Epithelial cell of esophagus (primary cell): Measurements from ENCODE around the gene TRIM43B.
A peak's percentile ranks its signal among the peaks of the same experiment; 100 is the strongest.
"Not testable (repeated sequence)": the region's sequence is repeated elsewhere in the genome, so short reads cannot be mapped to it uniquely, and the experiment has no call there.

Experiments
- DNase-seq: peaks from one replicate; pipeline ENCODE4 v3.0.0; 2010; ENCODE audit warnings: low read depth
- H3K4me3 ChIP-seq: 2 replicates; pipeline ENCODE4 v1.5.1; 2011; ENCODE audit warnings: mild to moderate bottlenecking, low read length, control low read depth
- TF ChIP-seq, protein P1 (sequence below): IDR thresholded peaks from 2 replicates; pipeline ENCODE4 v1.5.1; 2011; ENCODE audit warnings: low read depth, mild to moderate bottlenecking, low read length, control low read depth, inconsistent platforms; ENCODE audit not compliant: insufficient read depth; ENCODE audit errors: missing control alignments

TRIM43B gene

GRCh38 chr2:95484654-95485053 is at the start of gene TRIM43B:
Gene TRIM43B, minus strand, starts transcription at chr2:95484754. Its CDS starts 2,040 bp downstream, at chr2:95482714.
- not testable (repeated sequence) for DNase-seq, H3K4me3 ChIP-seq

DNA sequence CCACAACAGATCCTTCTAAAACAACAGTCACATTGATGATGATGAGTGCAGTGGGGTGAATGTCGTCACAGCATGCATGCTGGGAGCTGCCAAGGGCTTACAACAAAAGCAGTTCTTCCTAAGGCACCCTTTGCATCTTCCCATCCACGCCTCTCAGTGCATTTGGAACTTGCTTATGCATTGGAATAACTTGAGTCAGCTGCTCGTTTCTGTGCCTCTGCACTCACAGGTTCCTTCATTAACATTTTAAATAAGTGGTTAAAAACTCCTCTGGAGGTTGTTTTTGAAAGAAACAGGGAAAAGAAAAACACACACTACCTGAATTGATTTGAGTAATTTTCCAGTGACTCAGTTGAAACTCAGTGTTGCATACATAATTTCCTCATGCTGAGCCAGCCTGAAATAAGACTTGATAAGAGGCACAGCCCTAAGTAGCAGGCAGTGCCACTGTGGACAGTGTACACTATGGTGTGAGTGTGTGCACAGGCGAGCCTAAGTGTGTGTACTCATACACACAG is 46.8 kb upstream of the TRIM43B start:
- DNase-seq: peak; percentile 29
- H3K4me3 ChIP-seq: no peak overlapping the region
- TF ChIP-seq, protein P1, sequence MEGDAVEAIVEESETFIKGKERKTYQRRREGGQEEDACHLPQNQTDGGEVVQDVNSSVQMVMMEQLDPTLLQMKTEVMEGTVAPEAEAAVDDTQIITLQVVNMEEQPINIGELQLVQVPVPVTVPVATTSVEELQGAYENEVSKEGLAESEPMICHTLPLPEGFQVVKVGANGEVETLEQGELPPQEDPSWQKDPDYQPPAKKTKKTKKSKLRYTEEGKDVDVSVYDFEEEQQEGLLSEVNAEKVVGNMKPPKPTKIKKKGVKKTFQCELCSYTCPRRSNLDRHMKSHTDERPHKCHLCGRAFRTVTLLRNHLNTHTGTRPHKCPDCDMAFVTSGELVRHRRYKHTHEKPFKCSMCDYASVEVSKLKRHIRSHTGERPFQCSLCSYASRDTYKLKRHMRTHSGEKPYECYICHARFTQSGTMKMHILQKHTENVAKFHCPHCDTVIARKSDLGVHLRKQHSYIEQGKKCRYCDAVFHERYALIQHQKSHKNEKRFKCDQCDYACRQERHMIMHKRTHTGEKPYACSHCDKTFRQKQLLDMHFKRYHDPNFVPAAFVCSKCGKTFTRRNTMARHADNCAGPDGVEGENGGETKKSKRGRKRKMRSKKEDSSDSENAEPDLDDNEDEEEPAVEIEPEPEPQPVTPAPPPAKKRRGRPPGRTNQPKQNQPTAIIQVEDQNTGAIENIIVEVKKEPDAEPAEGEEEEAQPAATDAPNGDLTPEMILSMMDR: no peak

- no peak overlapping the region for H3K4me3 ChIP-seq
- TF ChIP-seq, protein P1: no peak
- DNase-seq: peak; percentile 17
Observed at GRCh38 chr2:95530734-95531133, 46.2 kb upstream of the TRIM43B start.

DNA sequence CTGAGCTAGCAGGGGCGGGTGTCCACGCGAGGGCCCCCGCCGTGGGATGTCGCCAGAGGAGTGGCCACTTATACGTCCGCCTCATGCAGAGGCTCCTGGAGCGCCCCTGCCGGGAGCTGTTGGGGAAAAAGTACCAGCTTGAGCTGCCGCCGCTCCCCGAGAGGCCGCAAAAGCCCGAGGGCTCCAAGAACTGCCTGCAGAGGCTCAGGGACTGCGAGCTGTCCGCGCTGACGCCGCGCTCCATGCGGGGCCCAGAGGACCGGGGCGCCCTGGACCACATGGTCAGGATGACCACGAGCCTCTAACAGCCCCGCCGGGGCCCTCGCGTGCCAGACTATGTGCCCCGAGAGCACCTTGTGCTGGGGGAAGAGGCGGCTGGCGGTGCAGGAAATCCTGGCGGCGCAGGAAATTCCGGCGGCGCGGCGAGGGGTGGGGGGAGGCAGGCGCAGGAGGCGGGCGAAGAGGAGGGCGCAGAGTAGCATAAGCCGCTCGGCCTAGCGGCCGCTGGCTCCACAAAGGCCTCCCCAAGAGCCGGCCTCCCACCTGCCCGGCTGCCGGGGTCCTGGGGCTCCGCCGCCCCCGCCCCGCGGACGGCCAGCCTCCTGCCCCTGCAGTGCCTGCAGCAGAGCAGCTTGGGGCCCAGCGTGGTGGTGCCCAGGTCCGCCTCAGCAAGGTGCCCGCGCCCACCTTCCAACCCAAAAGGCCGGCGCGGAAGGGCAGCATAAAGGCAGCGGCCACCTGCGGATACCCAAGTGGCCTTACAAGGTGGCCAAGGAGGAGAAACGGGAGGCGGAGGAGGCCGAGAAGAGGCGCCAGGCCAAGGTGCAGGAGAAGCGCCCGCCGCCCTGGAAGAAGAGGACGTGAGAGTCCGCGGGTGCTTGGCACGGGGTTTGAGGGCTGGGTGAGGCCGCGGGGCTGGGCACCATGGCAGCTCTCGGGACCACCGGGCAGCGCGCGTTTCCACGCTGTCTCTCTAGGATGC is 42.1 kb upstream of the TRIM43B start:
- H3K4me3 ChIP-seq: peak overlapping the region; percentile 57
- peak; percentile 57 for DNase-seq
- TF ChIP-seq, protein P1: peak; percentile 18

- TF ChIP-seq, protein P1: no peak
Observed at GRCh38 chr2:95525294-95526035, 40.9 kb upstream of the TRIM43B start.

GRCh38 chr2:95524195-95524594 is 39.6 kb upstream of the TRIM43B start:
- TF ChIP-seq, protein P1: no peak
- H3K4me3 ChIP-seq: no peak overlapping the region
- no peak for DNase-seq

More at GRCh38 chr2:95525294-95526035, 40.9 kb upstream of the TRIM43B start:
- DNase-seq: no peak
- peak overlapping the region; percentile 57 for H3K4me3 ChIP-seq

DNA sequence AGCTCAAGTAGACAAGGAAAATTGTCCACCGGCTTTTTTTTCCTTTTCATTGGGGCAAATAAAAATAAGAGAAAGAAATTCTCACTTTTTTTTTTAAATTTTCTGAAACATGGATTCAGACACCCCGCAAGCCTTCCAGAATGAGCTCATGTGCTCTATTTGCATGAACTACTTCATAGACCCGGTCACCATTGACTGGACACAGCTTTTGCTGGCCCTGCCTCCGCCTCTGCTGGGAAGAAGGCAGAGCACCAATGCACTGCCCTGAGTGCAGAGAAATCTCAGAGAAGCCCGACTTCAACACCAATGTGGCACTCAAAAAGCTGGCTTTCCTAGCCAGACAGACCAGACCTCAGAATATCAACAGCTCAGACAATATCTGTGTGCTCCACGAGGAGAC is 30.2 kb upstream of the TRIM43B start:
- TF ChIP-seq, protein P1: no peak
- H3K4me3 ChIP-seq: no peak overlapping the region
- DNase-seq: no peak

DNA sequence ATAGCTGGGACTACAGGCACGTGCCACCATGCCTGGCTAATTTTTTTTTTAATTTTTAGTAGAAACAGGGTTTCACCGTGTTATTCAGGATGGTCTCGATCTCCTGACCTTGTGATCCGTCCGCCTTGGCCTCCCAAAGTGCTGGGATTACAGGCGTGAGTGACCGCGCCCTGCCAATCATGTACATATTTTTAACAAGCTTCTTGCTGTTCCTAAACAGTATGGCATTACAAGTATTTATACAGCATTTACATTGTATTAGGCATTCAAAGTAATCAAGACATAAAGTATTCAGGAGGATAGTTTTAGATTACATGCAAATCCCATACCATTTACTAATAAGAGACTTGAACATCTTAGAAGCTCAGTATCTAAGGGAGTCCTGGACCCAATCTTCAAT is 29.7 kb upstream of the TRIM43B start:
- DNase-seq, H3K4me3 ChIP-seq: not testable (repeated sequence)
